ENCODE results near the gene MVB12B. TPM values are rescaled to one million over a fixed set of nuclear protein-coding genes. Genes with fewer than 3 reads are reported as not detected.

Gene MVB12B
- total RNA-seq, 1 donor from 2014 or later = 20.2 TPM

DNA sequence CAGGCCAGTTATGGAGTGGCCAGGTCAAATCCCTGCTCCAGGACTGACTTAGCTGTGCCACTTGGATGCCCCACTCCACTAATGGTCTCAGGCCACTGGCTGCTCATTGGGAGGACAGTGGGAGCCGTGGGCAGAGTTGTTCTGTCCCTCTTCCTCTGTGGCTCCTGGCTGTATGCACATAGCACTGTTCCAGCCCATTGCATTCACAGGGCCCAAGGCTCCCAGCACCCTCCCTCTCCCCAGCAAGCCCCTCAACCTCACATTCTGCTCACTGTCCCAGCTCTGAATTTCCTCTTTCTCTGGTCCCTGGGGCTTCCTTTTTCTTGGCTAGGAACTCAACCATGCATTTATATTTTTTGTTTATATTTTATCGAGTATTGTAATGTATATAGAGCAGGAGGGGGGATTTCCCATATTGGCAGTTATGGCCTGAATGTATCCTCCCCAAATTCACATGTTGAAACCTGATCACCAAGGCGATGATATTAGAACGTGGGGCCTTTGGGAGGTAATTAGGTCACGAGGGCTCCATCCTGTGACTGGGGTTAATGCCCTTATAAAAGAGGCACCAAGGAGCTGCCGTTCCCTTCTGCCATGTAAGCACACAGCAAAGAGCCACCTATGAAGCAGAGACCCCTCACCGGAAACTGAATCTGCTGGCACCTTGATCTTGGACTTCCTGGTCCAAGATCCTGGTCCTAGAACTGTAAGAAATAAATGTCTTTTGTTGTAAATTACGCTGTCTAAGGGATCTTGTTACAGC, 17.0 kb upstream of the MVB12B start:
- Mint-ChIP-seq H3K9me3 (ENCODE audit: unreplicated experiment) (no peaks in the 10 kb centered on the region), H3K4me1 (ENCODE audit: unreplicated experiment) (no peaks in the 10 kb centered on the region), H3K36me3 (ENCODE audit: unreplicated experiment) (no peaks in the 10 kb centered on the region), H3K27ac (ENCODE audit: unreplicated experiment) (no peak overlapping the region), H3K4me3 (ENCODE audit: unreplicated experiment) (no peak overlapping the region), H3K27me3 (ENCODE audit: unreplicated experiment) (peaks cover 2% of the 10 kb centered on the region)
- DNase-seq (ENCODE audit: extremely low spot score, unreplicated experiment) = peak; percentile 56
- TF ChIP-seq, protein P1, sequence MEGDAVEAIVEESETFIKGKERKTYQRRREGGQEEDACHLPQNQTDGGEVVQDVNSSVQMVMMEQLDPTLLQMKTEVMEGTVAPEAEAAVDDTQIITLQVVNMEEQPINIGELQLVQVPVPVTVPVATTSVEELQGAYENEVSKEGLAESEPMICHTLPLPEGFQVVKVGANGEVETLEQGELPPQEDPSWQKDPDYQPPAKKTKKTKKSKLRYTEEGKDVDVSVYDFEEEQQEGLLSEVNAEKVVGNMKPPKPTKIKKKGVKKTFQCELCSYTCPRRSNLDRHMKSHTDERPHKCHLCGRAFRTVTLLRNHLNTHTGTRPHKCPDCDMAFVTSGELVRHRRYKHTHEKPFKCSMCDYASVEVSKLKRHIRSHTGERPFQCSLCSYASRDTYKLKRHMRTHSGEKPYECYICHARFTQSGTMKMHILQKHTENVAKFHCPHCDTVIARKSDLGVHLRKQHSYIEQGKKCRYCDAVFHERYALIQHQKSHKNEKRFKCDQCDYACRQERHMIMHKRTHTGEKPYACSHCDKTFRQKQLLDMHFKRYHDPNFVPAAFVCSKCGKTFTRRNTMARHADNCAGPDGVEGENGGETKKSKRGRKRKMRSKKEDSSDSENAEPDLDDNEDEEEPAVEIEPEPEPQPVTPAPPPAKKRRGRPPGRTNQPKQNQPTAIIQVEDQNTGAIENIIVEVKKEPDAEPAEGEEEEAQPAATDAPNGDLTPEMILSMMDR (IDR thresholded peaks at IDR 0.05) = no peak

DNA sequence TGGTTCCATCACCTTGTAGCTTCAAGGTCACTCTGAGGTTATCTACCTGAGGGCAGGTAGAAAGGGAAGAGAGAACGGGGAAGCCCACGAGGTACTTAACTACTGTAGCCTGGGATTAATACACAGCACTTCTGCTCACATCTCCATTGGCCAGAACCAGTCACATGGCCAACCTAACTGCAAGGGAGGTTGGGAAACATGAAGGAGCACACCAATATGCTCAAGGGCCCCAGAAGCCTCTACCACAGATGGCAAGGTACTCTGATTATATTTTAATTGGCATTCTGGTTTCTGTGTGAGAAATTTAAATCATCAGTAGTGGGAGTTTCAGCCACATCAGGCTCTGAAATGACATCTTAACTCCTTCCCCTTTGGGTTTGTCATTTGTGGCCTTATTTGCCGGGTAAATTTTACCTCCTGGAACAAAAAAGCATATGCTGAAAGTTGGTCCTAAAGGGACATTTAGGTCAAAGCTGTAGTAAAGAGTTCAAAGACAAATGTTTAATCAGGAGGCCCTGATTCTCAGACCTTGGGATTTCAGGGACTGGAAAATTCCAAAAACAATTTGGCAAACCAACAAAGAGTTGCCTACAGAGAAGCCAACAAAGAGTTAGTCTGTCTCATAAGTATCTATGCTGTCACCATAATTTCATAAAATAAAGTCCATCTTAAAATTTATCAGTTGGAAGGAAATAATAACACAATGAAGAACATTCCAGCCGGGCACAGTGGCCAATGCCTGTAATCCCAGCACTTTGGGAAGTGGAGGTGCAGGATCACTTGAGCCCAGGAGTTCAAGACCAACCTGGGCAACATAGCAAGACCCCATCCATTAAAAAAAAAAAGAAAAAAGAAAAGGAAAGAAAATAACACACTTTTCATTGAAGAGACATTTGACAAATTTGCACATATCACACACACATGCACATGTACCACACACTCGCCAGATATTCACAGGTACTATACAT, 13.8 kb upstream of the MVB12B start:
- Mint-ChIP-seq H3K9me3 (ENCODE audit: unreplicated experiment) (no peaks in the 10 kb centered on the region), H3K27me3 (ENCODE audit: unreplicated experiment) (peaks cover 3% of the 10 kb centered on the region), H3K27ac (ENCODE audit: unreplicated experiment) (no peak overlapping the region), H3K36me3 (ENCODE audit: unreplicated experiment) (no peaks in the 10 kb centered on the region), H3K4me3 (ENCODE audit: unreplicated experiment) (no peak overlapping the region), H3K4me1 (ENCODE audit: unreplicated experiment) (no peaks in the 10 kb centered on the region)
- no peak for DNase-seq (ENCODE audit: extremely low spot score, unreplicated experiment)
- TF ChIP-seq, protein P1 (IDR thresholded peaks at IDR 0.05) = no peak

DNA sequence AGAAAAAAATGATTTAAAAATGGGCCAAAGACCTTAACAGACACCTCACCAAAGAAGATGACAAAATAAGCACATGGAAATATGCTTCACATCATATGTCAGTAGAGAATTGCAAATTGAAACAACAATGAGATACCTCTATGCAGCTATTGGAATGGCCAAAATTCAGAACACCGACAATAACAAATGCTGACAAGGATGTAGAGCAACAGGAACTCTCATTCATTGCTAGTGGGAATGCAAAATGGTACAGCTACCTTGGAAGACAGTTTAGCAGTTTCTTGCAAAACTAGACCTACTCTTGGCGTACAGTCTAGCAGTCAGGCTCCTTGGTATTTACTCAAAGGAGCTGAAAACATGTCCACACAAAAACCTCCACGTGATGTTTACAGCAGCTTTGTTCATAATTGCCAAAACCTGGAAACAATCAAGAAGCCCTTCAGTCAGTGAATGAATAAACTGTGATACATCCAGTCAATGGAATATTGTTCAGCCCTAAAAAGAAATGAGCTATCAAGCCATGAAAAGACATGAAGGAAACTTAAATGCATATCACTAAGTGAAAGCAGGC, 10.5 kb upstream of the MVB12B start:
- H3K27me3 Mint-ChIP-seq (ENCODE audit: unreplicated experiment) = peaks cover 3% of the 10 kb centered on the region
- TF ChIP-seq, protein P1 (IDR thresholded peaks at IDR 0.05) = no peak
- no peak for DNase-seq (ENCODE audit: extremely low spot score, unreplicated experiment)
- no peak overlapping the region for H3K27ac Mint-ChIP-seq (ENCODE audit: unreplicated experiment)
- H3K4me1 Mint-ChIP-seq (ENCODE audit: unreplicated experiment) = no peaks in the 10 kb centered on the region
- H3K9me3 Mint-ChIP-seq (ENCODE audit: unreplicated experiment) = no peaks in the 10 kb centered on the region
- H3K4me3 Mint-ChIP-seq (ENCODE audit: unreplicated experiment) = no peak overlapping the region
- H3K36me3 Mint-ChIP-seq (ENCODE audit: unreplicated experiment) = no peaks in the 10 kb centered on the region

DNA sequence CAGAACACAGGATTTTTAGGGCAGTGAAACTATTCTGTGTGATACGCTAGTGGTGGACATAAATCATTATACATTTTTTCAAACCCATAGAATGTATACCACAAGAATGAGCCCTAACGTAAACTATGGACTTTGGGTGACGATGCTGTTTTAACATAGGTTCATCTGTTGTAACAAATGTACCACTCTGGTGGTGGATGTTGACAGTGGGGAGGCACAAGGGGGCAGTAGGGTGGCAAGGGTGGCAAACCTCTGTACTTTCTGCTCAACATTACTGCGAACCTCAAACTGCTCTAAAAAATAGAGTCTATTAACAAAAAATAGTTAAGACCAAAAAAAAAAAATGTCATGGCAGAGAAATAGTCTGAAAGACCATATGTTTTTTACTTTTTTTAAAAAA, 9.1 kb upstream of the MVB12B start:
- H3K36me3 Mint-ChIP-seq (ENCODE audit: unreplicated experiment) = no peaks in the 10 kb centered on the region
- no peak overlapping the region for H3K4me3 Mint-ChIP-seq (ENCODE audit: unreplicated experiment)
- TF ChIP-seq, protein P1 (IDR thresholded peaks at IDR 0.05) = peak; percentile 51
- no peaks in the 10 kb centered on the region for H3K4me1 Mint-ChIP-seq (ENCODE audit: unreplicated experiment)
- H3K27ac Mint-ChIP-seq (ENCODE audit: unreplicated experiment) = no peak overlapping the region
- H3K9me3 Mint-ChIP-seq (ENCODE audit: unreplicated experiment) = no peaks in the 10 kb centered on the region
- H3K27me3 Mint-ChIP-seq (ENCODE audit: unreplicated experiment) = peaks cover 3% of the 10 kb centered on the region
- no peak for DNase-seq (ENCODE audit: extremely low spot score, unreplicated experiment)

All from osteocyte (in vitro differentiated cells).